ENCODE results near the gene RAPH1.

GRCh38 chr2:203395858-203396257 lies 139.2 kb downstream of the RAPH1 start:
- no peak for TF ChIP-seq CTCF (IDR thresholded peaks at IDR 0.05)
- TF ChIP-seq EP300 (IDR thresholded peaks at IDR 0.05) = no peak
- TF ChIP-seq POLR2A (IDR thresholded peaks at IDR 0.05) = no peak
